Activated naive CD8-positive, alpha-beta T cell treated with anti-CD3 and anti-CD28 coated beads, Interleukin-2, amount 50 U/mL, for 24 hours (primary cell): ENCODE data around the gene WNT1.

Experiments used
- ATAC-seq: fragments of 150-1000 bp; cut with Tn5 transposase; one replicate; pipeline ENCODE4 v1.10.0; 2021
- DNase-seq: peaks from one replicate; pipeline ENCODE4 v3.0.0; 2021
- H3K27ac Mint-ChIP-seq: one replicate; pipeline ENCODE4 v1.8.0; 2021; ENCODE audit warnings: mild to moderate bottlenecking, mixed read lengths
- H3K27me3 Mint-ChIP-seq: one replicate; pipeline ENCODE4 v1.8.0; 2021; ENCODE audit warnings: mixed read lengths
- H3K36me3 Mint-ChIP-seq: one replicate; pipeline ENCODE4 v1.8.0; 2021; ENCODE audit warnings: low read depth, mixed read lengths
- H3K4me1 Mint-ChIP-seq: one replicate; pipeline ENCODE4 v1.8.0; 2021; ENCODE audit warnings: mixed read lengths
- H3K4me3 Mint-ChIP-seq: one replicate; pipeline ENCODE4 v1.8.0; 2021; ENCODE audit warnings: mild to moderate bottlenecking, moderate library complexity, mixed read lengths
- H3K9me3 Mint-ChIP-seq: one replicate; pipeline ENCODE4 v1.8.0; 2021; ENCODE audit warnings: mixed read lengths

The WNT1 gene

DNA sequence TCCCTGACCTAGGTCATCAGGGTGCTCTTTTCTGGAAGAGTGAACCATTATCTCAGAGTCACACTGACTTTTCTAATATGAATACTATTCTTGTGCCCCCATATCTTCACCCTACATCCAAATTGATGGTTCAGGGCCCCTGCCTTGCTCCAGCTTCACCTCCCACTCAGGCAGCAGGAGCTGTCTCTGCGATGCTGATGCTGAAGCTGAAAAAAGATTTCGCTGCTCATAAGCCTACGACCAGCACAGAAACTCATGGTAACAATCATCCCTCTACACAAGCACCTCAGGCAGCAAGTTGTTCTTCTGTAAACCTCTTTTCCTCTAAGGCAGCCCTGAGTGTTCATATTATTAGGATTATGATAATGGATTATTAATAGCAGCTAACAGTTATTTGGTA is 24.1 kb upstream of the WNT1 start:
- Mint-ChIP-seq H3K27ac (no peak overlapping the region), H3K4me3 (no peak overlapping the region), H3K27me3 (peaks cover 8% of the 10 kb centered on the region), H3K4me1 (peaks cover 31% of the 10 kb centered on the region), H3K9me3 (no peaks in the 10 kb centered on the region), H3K36me3 (peaks cover 9% of the 10 kb centered on the region)
- ATAC-seq, result no peak
- DNase-seq, result no peak

DNA sequence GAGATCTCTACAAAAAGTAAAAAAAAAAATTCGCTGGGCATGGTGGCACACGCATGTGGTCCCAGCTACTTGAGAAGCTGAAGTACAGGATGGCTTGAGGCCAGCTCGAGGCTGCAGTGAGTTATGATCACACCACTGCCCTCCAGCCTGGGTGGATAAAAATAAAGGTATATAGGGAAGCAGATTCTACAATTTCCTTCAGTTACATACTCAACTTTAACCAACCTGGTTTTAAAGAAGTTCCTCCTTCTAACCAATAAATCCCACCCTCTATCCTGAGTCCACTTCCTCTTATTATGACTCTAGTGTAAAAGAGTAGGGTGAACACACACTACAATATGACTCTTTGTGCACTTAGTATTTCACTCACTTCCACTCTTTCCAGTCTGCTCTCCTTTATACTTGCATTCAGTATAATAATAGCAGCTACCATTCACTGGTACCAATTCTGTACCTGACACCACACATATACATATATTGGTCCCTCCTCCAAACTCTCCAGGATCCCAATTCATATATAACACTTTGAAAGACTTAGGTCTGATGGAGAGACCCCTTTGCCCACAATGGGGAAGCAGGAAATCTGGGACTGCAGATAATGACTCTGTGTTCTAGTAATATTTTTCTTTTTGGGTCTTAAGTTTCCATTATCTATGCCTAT is 23.2 kb upstream of the WNT1 start:
- no peak overlapping the region for H3K4me3 Mint-ChIP-seq
- ATAC-seq, result no peak
- no peak for DNase-seq
- peaks cover 31% of the 10 kb centered on the region for H3K4me1 Mint-ChIP-seq
- H3K9me3 Mint-ChIP-seq, result no peaks in the 10 kb centered on the region
- H3K36me3 Mint-ChIP-seq, result peaks cover 7% of the 10 kb centered on the region
- no peak overlapping the region for H3K27ac Mint-ChIP-seq
- peaks cover 11% of the 10 kb centered on the region for H3K27me3 Mint-ChIP-seq

GRCh38 chr12:48956279-48957140 is 21.6 kb upstream of the WNT1 start:
- Mint-ChIP-seq H3K27me3 (peaks cover 14% of the 10 kb centered on the region), H3K4me1 (peaks cover 31% of the 10 kb centered on the region), H3K4me3 (peak overlapping the region; percentile 94), H3K9me3 (no peaks in the 10 kb centered on the region), H3K27ac (peak overlapping the region; percentile 90), H3K36me3 (peaks cover 6% of the 10 kb centered on the region)
- ATAC-seq, result peak; percentile 27
- DNase-seq, result no peak

- Mint-ChIP-seq H3K4me1 (peaks cover 31% of the 10 kb centered on the region), H3K36me3 (peaks cover 6% of the 10 kb centered on the region), H3K4me3 (peak within 1 kb of the TSS; percentile 94), H3K27ac (peak within 1 kb of the TSS; percentile 90), H3K9me3 (no peaks in the 10 kb centered on the region), H3K27me3 (peaks cover 14% of the 10 kb centered on the region)
- DNase-seq (peak; percentile 92), ATAC-seq (peak; percentile 98)
Measured at GRCh38 chr12:48957141-48958048, 20.7 kb upstream of the WNT1 start, which contains the start of gene ARF3. TSS of gene ARF3 (minus strand) at chr12:48957487. CDS start at chr12:48941095, 16,392 bp downstream.

DNA sequence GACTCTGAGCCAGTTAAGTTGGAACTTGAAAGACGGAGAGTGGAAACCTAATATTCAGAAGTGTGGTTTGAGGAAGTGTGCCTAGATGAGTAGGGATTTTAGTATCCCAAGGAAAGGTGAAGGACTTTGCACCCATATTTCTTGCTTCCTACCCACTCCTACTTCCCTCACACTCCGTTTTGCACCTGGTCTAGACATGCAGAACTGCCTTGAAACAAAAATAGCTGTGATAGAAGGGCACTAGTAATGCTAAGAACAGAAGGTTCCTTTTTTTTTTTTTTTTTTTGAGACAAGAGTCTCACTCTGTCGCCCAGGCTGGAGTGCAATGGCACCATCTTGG is 20.1 kb upstream of the WNT1 start:
- H3K4me1 Mint-ChIP-seq, result peaks cover 30% of the 10 kb centered on the region
- peaks cover 4% of the 10 kb centered on the region for H3K36me3 Mint-ChIP-seq
- peaks cover 18% of the 10 kb centered on the region for H3K27me3 Mint-ChIP-seq
- H3K9me3 Mint-ChIP-seq, result no peaks in the 10 kb centered on the region
- ATAC-seq (no peak), DNase-seq (no peak)
- no peak overlapping the region for H3K27ac Mint-ChIP-seq
- peak overlapping the region; percentile 94 for H3K4me3 Mint-ChIP-seq

DNA sequence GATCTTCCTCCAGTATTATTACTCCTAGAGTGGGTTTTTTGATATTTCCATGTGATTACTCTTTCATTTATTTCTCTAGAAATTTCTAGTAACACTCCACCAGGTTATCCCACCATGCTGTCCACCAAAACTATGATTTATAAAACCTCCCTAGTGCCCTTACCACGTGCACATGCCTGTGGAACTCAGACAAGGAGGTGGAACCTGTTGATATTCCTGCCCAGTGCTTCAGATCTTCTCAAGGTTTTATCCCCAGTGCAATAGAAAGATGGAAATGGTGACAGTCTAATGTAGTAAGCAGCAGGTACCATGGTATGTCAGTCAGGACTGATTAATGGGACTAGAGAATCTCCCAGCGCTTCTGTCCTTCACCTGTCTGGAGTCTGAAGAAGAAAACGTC is 17.3 kb upstream of the WNT1 start:
- no peak overlapping the region for H3K4me3 Mint-ChIP-seq
- no peak overlapping the region for H3K27ac Mint-ChIP-seq

GRCh38 chr12:48961331-48961730 is 16.8 kb upstream of the WNT1 start:
- DNase-seq (no peak), ATAC-seq (no peak)
- Mint-ChIP-seq H3K4me3 (no peak overlapping the region), H3K27ac (no peak overlapping the region), H3K36me3 (no peaks in the 10 kb centered on the region), H3K9me3 (no peaks in the 10 kb centered on the region), H3K4me1 (peaks cover 18% of the 10 kb centered on the region), H3K27me3 (peaks cover 30% of the 10 kb centered on the region)

More for the DNA sequence above, 17.3 kb upstream of the WNT1 start:
- H3K36me3 Mint-ChIP-seq, result no peaks in the 10 kb centered on the region
- H3K27me3 Mint-ChIP-seq, result peaks cover 28% of the 10 kb centered on the region
- ATAC-seq, result no peak
- no peak for DNase-seq
- no peaks in the 10 kb centered on the region for H3K9me3 Mint-ChIP-seq
- peaks cover 23% of the 10 kb centered on the region for H3K4me1 Mint-ChIP-seq

DNA sequence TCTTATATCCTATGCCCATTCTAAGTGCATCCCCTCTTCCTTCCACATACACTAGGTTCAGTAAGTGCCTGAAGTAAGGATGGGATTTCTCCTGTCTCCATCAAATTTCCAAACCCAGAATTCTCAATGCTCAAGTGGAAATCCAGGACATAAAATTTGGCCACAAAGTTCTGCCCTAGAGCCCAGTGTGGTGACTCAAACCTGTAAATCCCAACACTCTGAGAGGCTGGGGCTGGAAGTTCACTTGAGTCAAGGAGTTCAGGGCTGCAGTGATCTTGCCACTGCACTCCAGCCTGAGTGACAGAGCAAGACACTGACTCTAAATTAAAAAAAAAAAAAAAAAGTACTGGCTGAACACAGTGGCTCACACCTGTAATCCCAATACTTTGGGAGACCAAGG is 16.3 kb upstream of the WNT1 start:
- Mint-ChIP-seq H3K36me3 (no peaks in the 10 kb centered on the region), H3K4me3 (no peak overlapping the region), H3K27me3 (peaks cover 32% of the 10 kb centered on the region), H3K4me1 (peaks cover 13% of the 10 kb centered on the region), H3K9me3 (no peaks in the 10 kb centered on the region), H3K27ac (no peak overlapping the region)
- no peak for ATAC-seq
- no peak for DNase-seq

GRCh38 chr12:48965298-48965838 is 12.8 kb upstream of the WNT1 start:
- Mint-ChIP-seq H3K27me3 (peaks cover 37% of the 10 kb centered on the region), H3K9me3 (no peaks in the 10 kb centered on the region), H3K4me3 (no peak overlapping the region), H3K27ac (no peak overlapping the region), H3K4me1 (peaks cover 21% of the 10 kb centered on the region), H3K36me3 (no peaks in the 10 kb centered on the region)
- ATAC-seq (peak; percentile 44), DNase-seq (no peak)

DNA sequence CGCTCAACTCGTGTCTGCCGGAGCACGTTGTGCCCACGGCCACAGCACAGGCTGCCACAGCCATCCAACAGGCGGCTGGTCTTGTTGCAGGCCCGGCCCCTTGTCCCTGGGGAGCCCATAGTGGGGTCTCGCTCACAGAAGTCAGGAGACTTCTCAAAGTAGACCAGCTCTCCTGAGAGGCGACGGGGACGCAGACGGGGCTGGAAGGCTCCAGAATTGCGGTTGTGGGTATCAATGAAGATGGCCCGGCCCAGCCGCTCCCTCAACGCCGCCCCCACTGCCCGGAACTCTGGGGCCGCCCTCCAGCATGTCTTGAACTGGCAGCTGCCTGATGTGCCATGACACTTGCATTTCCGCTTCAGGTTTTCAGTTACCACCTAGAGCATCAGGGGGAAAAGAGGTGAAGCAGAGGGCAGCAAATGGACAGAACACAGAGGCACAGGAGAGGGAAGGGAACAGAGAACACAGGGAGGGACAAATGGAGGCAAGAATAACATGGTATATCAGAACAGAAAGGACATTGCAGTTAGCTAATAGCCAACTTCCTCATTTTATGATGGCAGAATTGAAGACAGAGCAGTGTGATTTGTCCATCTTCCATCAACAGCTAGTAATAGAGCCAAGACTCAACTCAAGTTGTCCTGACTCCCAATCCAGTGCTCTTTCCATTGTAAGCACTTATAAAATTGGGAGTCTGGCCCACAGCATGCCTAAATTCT is 11.8 kb upstream of the WNT1 start:
- H3K27ac Mint-ChIP-seq, result no peak overlapping the region
- H3K36me3 Mint-ChIP-seq, result no peaks in the 10 kb centered on the region

DNA sequence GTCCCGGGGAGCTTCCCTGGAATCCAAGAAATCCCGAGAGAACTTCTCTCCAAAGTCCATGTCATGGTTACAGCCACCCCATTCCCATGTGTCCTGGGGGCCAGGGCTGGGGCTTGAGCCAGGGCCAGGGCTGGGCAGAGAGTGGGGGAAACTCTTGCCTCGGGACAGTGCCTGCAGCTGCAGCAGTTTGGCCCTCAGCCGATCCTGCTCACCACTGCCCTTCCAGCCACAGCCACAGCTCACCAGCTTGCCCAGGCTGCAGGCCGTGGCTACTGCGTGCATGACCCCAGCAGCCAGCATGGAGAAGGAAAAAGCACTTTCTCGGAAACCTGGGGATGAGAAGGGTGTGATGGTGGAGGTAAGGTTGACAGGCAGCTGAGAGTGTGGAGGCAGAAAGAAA is 10.1 kb upstream of the WNT1 start:
- H3K4me1 Mint-ChIP-seq, result peaks cover 47% of the 10 kb centered on the region
- H3K36me3 Mint-ChIP-seq, result no peaks in the 10 kb centered on the region
- ATAC-seq (no peak), DNase-seq (no peak)
- no peaks in the 10 kb centered on the region for H3K9me3 Mint-ChIP-seq
- H3K27me3 Mint-ChIP-seq, result peaks cover 54% of the 10 kb centered on the region
- H3K27ac Mint-ChIP-seq, result no peak overlapping the region
- no peak overlapping the region for H3K4me3 Mint-ChIP-seq

More for the DNA sequence above, 11.8 kb upstream of the WNT1 start:
- ATAC-seq, result no peak
- DNase-seq, result no peak
- H3K4me3 Mint-ChIP-seq, result no peak overlapping the region
- no peaks in the 10 kb centered on the region for H3K9me3 Mint-ChIP-seq
- H3K4me1 Mint-ChIP-seq, result peaks cover 31% of the 10 kb centered on the region
- peaks cover 46% of the 10 kb centered on the region for H3K27me3 Mint-ChIP-seq

DNA sequence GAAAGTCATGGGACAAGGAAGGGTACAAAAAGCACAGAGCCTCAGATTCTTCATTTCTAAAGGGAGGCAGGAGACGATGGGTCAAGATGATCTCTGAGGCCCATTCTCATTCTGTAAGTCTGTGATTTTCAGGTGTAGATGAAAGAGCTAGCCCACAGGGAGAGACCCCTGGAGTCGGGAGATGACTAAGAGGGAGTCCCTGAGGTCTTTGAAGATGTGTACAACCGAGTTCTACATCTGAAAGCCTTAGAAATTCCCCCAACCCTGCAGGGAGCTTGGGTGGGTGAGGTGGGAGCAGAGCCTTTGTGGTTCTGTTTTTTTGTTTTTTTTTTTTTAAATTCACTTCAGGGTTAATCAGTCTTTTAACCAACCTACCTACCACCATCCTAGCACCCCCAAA is 9.7 kb upstream of the WNT1 start:
- peaks cover 57% of the 10 kb centered on the region for H3K27me3 Mint-ChIP-seq
- DNase-seq, result no peak
- H3K9me3 Mint-ChIP-seq, result no peaks in the 10 kb centered on the region
- peaks cover 50% of the 10 kb centered on the region for H3K4me1 Mint-ChIP-seq
- H3K27ac Mint-ChIP-seq, result no peak overlapping the region
- H3K4me3 Mint-ChIP-seq, result no peak overlapping the region
- ATAC-seq, result no peak
- H3K36me3 Mint-ChIP-seq, result no peaks in the 10 kb centered on the region

- Mint-ChIP-seq H3K36me3 (no peaks in the 10 kb centered on the region), H3K4me3 (no peak overlapping the region), H3K27me3 (peaks cover 61% of the 10 kb centered on the region), H3K9me3 (no peaks in the 10 kb centered on the region), H3K4me1 (peaks cover 50% of the 10 kb centered on the region), H3K27ac (no peak overlapping the region)
- DNase-seq, result no peak
- ATAC-seq, result no peak
Measured at GRCh38 chr12:48969160-48969771, 8.9 kb upstream of the WNT1 start.
